ENCODE results near the gene CADPS2.
"Not testable (repeated sequence)": the region's sequence is repeated elsewhere in the genome, so short reads cannot be mapped to it uniquely, and the experiment has no call there.

The CADPS2 gene

DNA sequence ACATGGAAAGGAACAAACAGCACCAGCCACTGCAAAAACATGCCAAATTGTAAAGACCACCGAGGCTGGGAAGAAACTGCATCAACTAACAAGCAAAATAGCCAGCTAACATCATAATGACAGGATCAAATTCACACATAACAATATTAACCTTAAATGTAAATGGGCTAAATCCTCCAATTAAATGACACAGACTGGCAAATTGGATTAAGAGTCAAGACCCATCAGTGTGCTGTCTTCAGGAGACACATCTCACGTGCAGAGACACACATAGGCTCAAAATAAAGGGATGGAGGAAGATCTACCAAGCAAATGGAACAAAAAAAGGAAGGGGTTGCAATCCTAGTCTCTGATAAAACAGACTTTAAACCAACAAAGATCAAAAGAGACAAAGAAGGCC lies 50.0 kb downstream of the CADPS2 start:
- not testable (repeated sequence) for H3K27me3 Mint-ChIP-seq; H3K9me3 Mint-ChIP-seq; H3K4me1 Mint-ChIP-seq (ENCODE audit: low read depth); H3K36me3 Mint-ChIP-seq (ENCODE audit: low read depth); H3K27ac Mint-ChIP-seq; H3K4me3 Mint-ChIP-seq

DNA sequence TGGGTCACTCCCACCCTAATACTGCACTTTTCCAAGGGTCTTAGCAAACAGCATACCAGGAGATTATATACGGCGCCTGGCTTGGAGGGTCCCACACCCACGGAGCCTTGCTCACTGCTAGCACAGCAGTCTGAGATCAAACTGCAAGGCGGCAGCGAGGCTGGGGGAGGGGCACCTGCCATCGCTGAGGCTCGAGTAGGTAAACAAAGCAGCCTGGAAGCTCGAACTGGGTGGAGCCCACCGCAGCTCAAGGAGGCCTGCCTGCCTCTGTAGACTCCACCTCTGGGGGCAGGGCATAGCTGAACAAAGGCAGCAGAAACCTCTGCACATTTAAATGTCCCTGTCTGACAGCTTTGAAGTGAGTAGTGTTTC lies 51.7 kb downstream of the CADPS2 start:
- H3K27me3 Mint-ChIP-seq; H3K9me3 Mint-ChIP-seq; H3K4me3 Mint-ChIP-seq; H3K27ac Mint-ChIP-seq; H3K36me3 Mint-ChIP-seq (ENCODE audit: low read depth); H3K4me1 Mint-ChIP-seq (ENCODE audit: low read depth): not testable (repeated sequence)

DNA sequence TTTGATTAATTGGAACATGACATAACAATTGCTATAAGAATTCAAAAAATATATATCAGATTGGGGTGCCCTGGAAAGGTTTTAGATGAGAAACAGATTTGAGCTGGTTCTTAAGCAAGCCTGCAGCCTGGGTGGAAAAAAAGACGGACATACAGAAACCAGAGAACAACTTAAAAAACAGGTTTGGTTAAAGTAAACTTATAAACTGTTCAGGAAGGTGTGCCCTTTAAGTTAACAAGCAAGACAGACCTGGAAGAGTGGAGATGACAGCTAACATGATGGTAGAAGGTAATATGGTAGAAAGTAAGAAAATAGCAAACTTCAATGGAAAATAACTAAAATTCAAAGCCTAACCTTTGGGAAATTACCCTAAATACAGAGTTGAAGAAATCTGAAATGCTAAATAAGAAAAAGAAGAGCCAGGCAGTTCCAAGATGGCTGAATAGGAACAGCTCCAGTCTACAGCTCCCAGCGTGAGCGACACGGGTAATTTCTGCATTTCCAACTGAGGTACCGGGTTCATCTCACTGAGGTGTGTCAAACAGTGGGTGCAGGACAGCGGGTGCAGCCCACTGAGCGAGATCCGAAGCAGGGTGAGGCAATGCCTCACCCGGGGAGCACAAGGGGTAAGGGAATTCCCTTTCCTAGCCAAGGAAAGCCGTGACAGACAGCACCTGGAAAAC lies 52.2 kb downstream of the CADPS2 start:
- H3K4me1 Mint-ChIP-seq (ENCODE audit: low read depth) = no peaks in the 10 kb centered on the region
- H3K4me3 Mint-ChIP-seq = no peak overlapping the region
- H3K27ac Mint-ChIP-seq = no peak overlapping the region
- no peaks in the 10 kb centered on the region for H3K36me3 Mint-ChIP-seq (ENCODE audit: low read depth)
- H3K27me3 Mint-ChIP-seq = no peaks in the 10 kb centered on the region
- peaks cover 4% of the 10 kb centered on the region for H3K9me3 Mint-ChIP-seq

DNA sequence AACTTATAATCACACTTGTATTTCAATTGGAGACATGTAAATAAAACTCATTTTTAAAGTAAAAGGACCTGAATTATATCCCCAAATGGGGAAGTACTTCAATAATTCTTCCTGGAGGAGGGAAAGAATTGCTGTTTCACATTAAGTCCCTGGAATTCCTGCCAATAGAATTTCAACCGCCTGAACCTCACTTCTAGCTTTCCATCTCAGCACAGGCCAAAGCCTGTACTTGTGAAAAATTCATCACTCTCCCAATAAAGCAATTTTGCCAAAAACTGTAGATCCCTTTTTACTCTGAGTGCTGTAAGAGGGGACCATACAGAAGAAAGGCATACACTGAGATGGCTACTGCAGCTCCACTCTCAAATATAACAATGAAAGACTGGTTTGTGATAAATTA lies 54.8 kb downstream of the CADPS2 start:
- H3K27me3 Mint-ChIP-seq = no peaks in the 10 kb centered on the region

DNA sequence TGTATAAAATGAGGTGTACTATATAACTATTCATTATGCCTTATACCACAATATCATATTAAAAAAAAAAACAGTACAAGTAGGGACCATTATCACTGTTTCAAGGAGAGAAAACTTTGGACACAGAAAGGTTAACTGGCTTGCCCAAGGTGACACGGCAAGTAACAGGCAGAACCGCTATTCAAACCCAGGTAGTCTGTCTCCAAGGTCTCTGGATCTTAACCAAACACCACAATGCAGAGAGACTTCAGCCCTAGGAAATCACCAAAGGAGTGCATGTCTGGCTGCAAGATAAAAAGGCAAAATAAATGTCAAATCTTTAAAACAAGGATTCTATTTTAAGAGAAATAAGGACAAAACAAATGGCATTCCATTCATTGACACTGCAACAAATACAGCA lies 56.3 kb downstream of the CADPS2 start:
- Mint-ChIP-seq H3K4me1 (ENCODE audit: low read depth) (no peaks in the 10 kb centered on the region), H3K36me3 (ENCODE audit: low read depth) (no peaks in the 10 kb centered on the region), H3K27me3 (no peaks in the 10 kb centered on the region), H3K27ac (no peak overlapping the region), H3K4me3 (no peak overlapping the region), H3K9me3 (peaks cover 4% of the 10 kb centered on the region)

More for the DNA sequence above, 54.8 kb downstream of the CADPS2 start:
- Mint-ChIP-seq H3K36me3 (ENCODE audit: low read depth) (no peaks in the 10 kb centered on the region), H3K27ac (no peak overlapping the region), H3K4me1 (ENCODE audit: low read depth) (no peaks in the 10 kb centered on the region), H3K4me3 (no peak overlapping the region), H3K9me3 (peaks cover 4% of the 10 kb centered on the region)

DNA sequence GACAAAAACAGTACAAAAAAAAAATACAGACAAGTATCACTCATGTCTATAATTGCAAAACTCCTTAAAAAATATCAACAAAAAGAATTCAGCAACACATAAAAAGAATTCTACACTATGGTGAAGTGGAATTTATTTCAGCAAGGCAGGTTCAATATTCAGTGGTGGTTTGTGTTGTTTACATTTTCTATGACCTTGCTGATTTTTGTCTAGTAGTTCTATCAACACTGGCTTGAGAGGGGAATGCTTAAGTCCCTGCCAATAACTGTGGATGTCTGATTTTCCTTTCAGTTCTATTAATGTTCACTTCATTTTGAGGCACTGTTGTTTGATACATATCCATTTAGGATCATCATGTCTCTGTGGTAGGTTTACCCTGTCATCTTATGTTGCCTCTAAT lies 58.5 kb downstream of the CADPS2 start:
- no peak overlapping the region for H3K27ac Mint-ChIP-seq
- no peaks in the 10 kb centered on the region for H3K9me3 Mint-ChIP-seq
- H3K4me3 Mint-ChIP-seq = no peak overlapping the region
- no peaks in the 10 kb centered on the region for H3K36me3 Mint-ChIP-seq (ENCODE audit: low read depth)
- no peaks in the 10 kb centered on the region for H3K4me1 Mint-ChIP-seq (ENCODE audit: low read depth)
- H3K27me3 Mint-ChIP-seq = no peaks in the 10 kb centered on the region

DNA sequence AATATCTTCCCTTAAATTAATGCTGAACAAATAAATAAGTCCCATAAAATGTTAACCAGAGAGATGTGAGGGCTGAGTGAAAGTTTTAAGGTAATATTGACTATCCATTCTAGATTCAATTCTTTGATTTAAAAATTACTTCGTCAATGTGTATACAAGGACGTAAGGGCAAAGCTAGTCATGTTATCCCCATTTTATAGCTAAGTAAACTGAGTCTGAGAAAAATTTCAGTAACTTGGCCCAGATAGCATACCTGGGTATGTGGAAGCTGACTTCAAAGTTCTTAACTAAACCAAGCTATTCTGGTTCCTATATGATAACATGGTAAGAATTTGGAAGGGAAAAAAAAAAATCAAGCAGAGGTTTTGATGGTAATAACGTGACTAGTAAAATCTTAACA lies 72.4 kb downstream of the CADPS2 start:
- no peaks in the 10 kb centered on the region for H3K27me3 Mint-ChIP-seq
- H3K9me3 Mint-ChIP-seq = no peaks in the 10 kb centered on the region
- no peak overlapping the region for H3K4me3 Mint-ChIP-seq
- no peaks in the 10 kb centered on the region for H3K36me3 Mint-ChIP-seq (ENCODE audit: low read depth)
- no peak overlapping the region for H3K27ac Mint-ChIP-seq
- no peaks in the 10 kb centered on the region for H3K4me1 Mint-ChIP-seq (ENCODE audit: low read depth)

DNA sequence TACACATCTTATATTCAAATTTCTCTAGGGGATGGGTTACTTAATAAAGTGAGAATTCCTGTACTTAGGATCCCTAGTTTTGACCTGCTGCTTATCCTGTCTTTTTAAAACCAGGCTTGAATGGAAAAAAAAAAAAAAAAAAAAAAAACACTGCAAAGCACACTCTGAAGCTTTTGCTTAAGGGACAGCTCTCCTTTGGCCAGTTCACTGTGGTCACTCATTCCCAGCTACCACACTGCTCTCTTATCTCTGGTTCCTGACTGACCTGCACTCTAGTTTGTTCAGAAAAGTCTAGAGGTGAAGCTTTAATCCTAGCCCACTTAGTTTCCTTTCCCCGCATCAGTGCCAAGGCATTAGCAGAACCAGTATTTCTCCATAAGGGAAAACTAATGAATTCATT lies 82.4 kb downstream of the CADPS2 start:
- no peak overlapping the region for H3K27ac Mint-ChIP-seq
- H3K4me1 Mint-ChIP-seq (ENCODE audit: low read depth) = no peaks in the 10 kb centered on the region
- no peak overlapping the region for H3K4me3 Mint-ChIP-seq
- no peaks in the 10 kb centered on the region for H3K27me3 Mint-ChIP-seq
- no peaks in the 10 kb centered on the region for H3K36me3 Mint-ChIP-seq (ENCODE audit: low read depth)
- no peaks in the 10 kb centered on the region for H3K9me3 Mint-ChIP-seq

DNA sequence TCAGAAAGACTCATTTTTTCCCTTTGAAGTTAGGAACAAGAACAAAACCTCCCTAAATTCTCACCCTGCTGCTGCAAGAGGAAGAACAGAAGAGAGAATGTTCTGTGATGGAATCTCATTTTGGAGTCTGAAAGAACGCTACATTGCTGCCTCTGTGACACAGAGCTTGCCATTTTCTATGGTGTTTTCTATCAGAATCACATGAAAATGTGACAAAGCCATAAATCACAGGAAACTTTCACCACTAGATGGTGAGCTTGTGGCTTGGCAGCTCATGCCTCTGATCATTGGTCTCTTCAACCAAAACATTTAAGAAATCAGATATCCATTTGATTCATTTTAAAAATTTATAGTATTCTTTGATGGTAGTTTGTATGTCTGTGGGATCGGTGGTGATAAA lies 82.9 kb downstream of the CADPS2 start:
- Mint-ChIP-seq H3K27ac (no peak overlapping the region), H3K36me3 (ENCODE audit: low read depth) (no peaks in the 10 kb centered on the region), H3K9me3 (no peaks in the 10 kb centered on the region), H3K27me3 (no peaks in the 10 kb centered on the region), H3K4me3 (no peak overlapping the region), H3K4me1 (ENCODE audit: low read depth) (no peaks in the 10 kb centered on the region)

DNA sequence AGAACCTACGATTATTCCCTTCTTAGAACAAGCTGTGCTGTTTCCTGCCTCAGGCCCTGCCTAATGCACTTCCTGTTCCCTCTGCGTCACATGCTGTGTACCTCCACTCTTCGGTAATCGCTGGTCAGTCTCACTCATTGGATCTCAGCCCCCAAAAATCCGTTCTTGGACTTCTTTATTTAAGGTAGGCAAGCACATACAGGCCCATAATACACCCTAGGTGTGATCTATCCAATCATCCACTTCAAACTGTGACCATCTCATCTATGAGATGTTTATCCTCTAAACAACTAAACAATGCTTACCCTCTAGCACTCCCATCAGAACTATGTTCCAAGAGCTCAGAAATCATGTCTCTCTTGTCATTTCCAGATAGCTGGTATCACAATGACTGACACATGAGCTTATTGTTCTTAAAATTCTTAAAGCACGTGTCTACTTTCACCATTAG lies 83.9 kb downstream of the CADPS2 start:
- Mint-ChIP-seq H3K4me3 (no peak overlapping the region), H3K27me3 (no peaks in the 10 kb centered on the region), H3K4me1 (ENCODE audit: low read depth) (no peaks in the 10 kb centered on the region), H3K27ac (no peak overlapping the region), H3K36me3 (ENCODE audit: low read depth) (no peaks in the 10 kb centered on the region), H3K9me3 (no peaks in the 10 kb centered on the region)

DNA sequence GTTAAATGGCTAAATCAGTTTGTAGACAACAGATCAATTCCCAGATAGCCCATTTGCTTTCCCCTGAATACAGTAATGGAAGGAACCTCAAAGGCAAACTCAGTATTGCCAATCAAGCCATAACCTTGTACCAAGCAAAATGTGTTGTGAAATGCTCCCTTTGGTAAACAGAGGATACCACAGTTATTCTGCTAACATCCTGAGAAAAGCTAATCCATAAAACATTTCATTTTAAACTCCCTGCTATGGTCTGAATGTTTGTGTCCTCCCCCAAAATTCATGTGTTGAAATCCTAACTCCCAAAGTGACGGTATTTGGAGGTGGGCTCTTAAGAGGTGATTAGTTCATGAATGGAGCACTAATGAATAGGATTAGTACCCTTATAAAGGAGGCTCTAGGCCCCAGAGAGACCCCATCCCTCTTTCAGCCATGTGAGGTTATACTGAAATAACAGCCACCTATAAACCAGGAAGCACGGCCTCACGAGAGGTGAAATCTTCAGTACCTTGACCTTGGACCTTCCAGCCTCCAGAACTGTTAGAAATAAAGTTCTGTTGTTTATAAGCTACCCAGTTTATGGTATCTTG lies 94.2 kb downstream of the CADPS2 start:
- Mint-ChIP-seq H3K36me3 (ENCODE audit: low read depth) (no peaks in the 10 kb centered on the region), H3K4me3 (no peak overlapping the region), H3K27ac (no peak overlapping the region), H3K27me3 (no peaks in the 10 kb centered on the region), H3K4me1 (ENCODE audit: low read depth) (no peaks in the 10 kb centered on the region), H3K9me3 (peaks cover 2% of the 10 kb centered on the region)

DNA sequence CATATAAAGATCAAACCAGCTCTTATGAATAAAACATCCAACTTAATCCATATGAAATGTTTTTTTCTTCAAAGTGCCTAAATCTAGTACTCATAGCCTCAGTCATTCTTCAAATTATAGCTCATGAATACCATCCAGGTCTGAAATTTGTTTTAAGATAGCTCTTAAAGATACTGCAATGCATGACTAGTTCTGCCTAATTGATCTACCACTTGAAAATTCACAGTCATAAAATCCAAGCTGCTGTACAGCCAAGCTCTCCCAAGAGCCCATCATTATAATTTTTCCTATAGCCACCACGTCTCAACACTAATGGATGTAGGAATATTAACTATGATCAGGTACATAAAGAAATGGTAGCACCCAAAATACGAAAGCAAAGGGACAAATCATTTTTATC lies 95.7 kb downstream of the CADPS2 start:
- Mint-ChIP-seq H3K9me3 (peaks cover 2% of the 10 kb centered on the region), H3K4me1 (ENCODE audit: low read depth) (no peaks in the 10 kb centered on the region), H3K27me3 (no peaks in the 10 kb centered on the region), H3K27ac (no peak overlapping the region), H3K36me3 (ENCODE audit: low read depth) (no peaks in the 10 kb centered on the region), H3K4me3 (no peak overlapping the region)

DNA sequence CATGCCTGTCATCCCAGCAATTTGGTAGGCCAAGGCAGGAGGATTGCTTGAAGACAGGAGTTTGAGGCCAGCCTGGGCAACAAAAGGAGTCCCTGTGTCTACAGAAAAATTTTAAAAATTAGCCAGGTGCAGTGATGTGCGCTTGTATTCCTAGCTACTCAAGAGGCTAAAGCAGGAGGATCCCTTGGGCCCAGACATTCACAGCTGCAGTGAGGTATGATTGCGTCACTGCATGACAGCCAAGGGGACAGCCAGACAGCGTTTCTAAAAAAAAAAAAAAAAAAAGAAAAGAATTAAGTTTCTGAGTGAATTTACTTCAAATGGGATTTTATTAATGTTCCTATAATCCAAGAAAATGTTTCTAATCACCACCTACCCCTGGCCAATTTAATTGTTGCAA lies 96.1 kb downstream of the CADPS2 start:
- Mint-ChIP-seq H3K27me3 (no peaks in the 10 kb centered on the region), H3K27ac (no peak overlapping the region), H3K4me1 (ENCODE audit: low read depth) (no peaks in the 10 kb centered on the region), H3K9me3 (peaks cover 2% of the 10 kb centered on the region), H3K36me3 (ENCODE audit: low read depth) (no peaks in the 10 kb centered on the region), H3K4me3 (no peak overlapping the region)

DNA sequence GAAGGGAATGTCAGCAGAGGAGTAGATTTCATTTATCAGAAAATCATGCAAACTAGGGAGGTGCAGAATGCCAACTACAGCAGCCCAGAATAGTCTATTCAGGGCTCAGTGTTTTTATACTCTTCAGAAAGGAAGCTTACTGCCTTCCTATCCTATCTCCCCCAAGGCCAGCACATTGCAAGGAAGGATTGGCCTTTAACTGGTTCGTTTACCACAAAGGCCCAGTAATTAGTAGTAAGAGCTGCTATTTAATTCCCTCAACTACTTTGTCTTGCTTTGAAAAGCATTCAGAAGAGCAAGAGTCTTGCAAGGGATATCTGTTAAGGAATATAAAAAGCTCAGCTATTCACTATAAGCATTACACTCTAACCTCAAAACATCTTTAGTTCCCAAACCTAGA lies 97.1 kb downstream of the CADPS2 start:
- no peak overlapping the region for H3K27ac Mint-ChIP-seq
- H3K27me3 Mint-ChIP-seq = no peaks in the 10 kb centered on the region
- no peaks in the 10 kb centered on the region for H3K4me1 Mint-ChIP-seq (ENCODE audit: low read depth)
- H3K36me3 Mint-ChIP-seq (ENCODE audit: low read depth) = no peaks in the 10 kb centered on the region
- H3K9me3 Mint-ChIP-seq = peaks cover 5% of the 10 kb centered on the region
- H3K4me3 Mint-ChIP-seq = no peak overlapping the region

DNA sequence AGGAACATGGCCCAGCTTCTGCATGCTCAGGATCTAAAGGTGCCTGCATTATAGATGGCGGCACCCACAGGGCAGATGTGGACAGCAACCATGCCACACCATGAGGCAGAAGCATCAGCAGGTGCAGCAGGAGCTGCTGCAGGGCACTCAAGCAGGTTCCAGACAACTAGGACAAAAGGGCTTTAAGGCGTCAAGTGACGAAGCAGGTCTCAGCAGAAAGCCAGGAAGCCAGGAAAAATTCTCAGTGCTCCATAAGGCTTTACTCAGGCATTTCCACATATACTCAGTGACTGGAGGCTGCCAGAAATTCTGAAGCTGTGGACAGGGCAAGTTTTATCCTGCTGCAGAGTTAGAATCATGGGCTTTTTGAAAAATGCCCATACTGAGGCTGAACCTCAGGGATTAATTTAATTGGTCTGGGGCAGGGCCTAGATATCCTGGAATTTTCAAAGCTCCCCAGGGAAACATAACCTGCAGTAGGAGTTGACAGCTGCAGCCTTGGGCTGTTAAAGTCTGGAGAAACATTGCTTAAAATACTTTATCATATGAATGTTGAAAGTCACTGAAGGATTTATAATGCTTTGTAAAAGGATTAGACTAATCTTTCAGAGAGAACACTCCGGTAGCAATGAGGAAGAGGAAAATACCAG lies 115.4 kb downstream of the CADPS2 start:
- Mint-ChIP-seq H3K27ac (no peak overlapping the region), H3K36me3 (ENCODE audit: low read depth) (no peaks in the 10 kb centered on the region), H3K4me1 (ENCODE audit: low read depth) (no peaks in the 10 kb centered on the region), H3K27me3 (no peaks in the 10 kb centered on the region), H3K9me3 (no peaks in the 10 kb centered on the region), H3K4me3 (no peak overlapping the region)

DNA sequence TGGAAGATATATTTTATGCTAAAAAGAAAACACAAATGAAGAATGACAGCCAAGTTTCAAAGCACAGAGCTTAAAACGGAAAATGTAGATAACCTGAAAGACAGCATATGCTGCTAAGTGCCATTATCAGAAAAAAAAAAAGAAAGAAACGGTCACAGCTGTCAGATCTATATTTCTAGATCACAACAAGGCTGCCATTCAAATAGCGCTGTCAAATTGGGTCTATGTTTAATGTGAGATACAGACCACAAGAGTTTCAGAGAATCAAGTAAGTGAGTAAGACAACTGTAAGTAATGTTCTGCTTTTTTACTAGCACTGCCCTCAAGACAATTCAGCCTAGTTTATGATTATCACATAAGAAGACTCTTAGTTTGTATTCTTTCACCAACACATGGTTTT lies 117.4 kb downstream of the CADPS2 start:
- Mint-ChIP-seq H3K9me3 (no peaks in the 10 kb centered on the region), H3K27me3 (no peaks in the 10 kb centered on the region), H3K4me1 (ENCODE audit: low read depth) (no peaks in the 10 kb centered on the region), H3K4me3 (no peak overlapping the region), H3K27ac (no peak overlapping the region), H3K36me3 (ENCODE audit: low read depth) (no peaks in the 10 kb centered on the region)

Data from stimulated activated naive CD8-positive, alpha-beta T cell treated with anti-CD3 and anti-CD28 coated beads, Interleukin-15, Interleukin-2, amounts not matched to agents 100 ng/mL and 50 ng/mL, for 24 hours (primary cell).